Thoracic aorta (tissue), 2 donors: ENCODE data around the gene PAPPA2. TPM values are rescaled to one million over a fixed set of nuclear protein-coding genes. Genes with fewer than 3 reads are reported as not detected.

Experiments used
- ATAC-seq: fragments of 150-250 bp; one replicate; pipeline ENCODE4 v1.8.0; 2017; ENCODE audit warnings: low read depth; ENCODE audit not compliant: insufficient number of reproducible peaks, low FRiP score
- DNase-seq: peaks from one replicate; pipeline ENCODE4 v3.0.0-alpha.2; 2020; ENCODE audit warnings: low spot score
- H3K27ac ChIP-seq, 2 donors: fragments of 200-600 bp; sonication (generic); 1 replicate in 1 of 2; 2 replicates in 1 of 2; pipeline ENCODE4 v1.5.1; 2016; ENCODE audit warnings: mild to moderate bottlenecking in 2 of 2, moderate library complexity in 2 of 2
- H3K27me3 ChIP-seq: fragments of 200-600 bp; sonication (generic); replicated peaks from 2 replicates; pipeline ENCODE4 v1.6.0; 2016; ENCODE audit warnings: mild to moderate bottlenecking; ENCODE audit not compliant: insufficient read depth
- H3K36me3 ChIP-seq: fragments of 200-600 bp; sonication (generic); one replicate; pipeline ENCODE4 v1.5.1; 2016
- H3K4me1 ChIP-seq, 2 donors: fragments of 200-600 bp; sonication (generic); 1 replicate in 1 of 2; 2 replicates in 1 of 2; pipeline versions ENCODE4 v1.5.1 to v1.6.0; 2016; ENCODE audit warnings: low read depth in 2 of 2, mild to moderate bottlenecking in 1 of 2; ENCODE audit not compliant: control insufficient read depth in 1 of 2
- H3K4me3 ChIP-seq: fragments of 200-600 bp; sonication (generic); 2 replicates; pipeline ENCODE4 v1.5.1; 2016; ENCODE audit warnings: mild to moderate bottlenecking
- H3K9me3 ChIP-seq: fragments of 200-600 bp; sonication (generic); 2 replicates; pipeline ENCODE4 v1.5.1; 2016
- CTCF ChIP-seq: fragments of 200-600 bp; sonication (generic); IDR thresholded peaks from one replicate; pipeline ENCODE4 v1.5.1; 2019; ENCODE audit warnings: antibody characterized with exemption
- total RNA-seq, 2 donors: library from RNA; depleted of rRNA; stranded (reverse); fragments of >200 nt; gene quantifications; one replicate each; pipeline versions ENCODE4 v1.1.0 to v1.2.3, GENCODE V29; 2016

Gene PAPPA2
- total RNA-seq, 2 donors from 2014 or later, result 1.1 to 2.0 TPM

DNA sequence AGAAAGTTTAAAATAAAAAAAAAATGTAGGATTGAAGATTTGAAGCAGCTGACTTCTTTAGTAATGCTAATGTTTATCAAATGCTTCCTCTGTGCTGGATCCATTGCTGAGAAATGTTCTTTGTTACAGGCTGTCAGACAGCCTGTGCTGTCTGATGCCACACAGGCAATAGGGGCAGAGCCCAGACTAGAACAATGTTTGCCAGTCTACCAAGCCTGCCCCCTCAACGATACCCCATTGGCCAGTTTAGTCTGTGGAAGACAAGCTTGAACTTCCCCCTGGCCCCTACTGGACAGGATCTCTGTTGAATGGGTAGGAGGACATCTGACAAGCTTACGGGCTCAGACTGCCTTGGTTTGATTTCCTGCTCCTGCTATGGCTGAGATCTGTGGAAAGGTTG is 79.4 kb downstream of the PAPPA2 start:
- no peak overlapping the region for H3K4me3 ChIP-seq
- ATAC-seq, result no peak
- no peaks in the 10 kb centered on the region for H3K9me3 ChIP-seq

DNA sequence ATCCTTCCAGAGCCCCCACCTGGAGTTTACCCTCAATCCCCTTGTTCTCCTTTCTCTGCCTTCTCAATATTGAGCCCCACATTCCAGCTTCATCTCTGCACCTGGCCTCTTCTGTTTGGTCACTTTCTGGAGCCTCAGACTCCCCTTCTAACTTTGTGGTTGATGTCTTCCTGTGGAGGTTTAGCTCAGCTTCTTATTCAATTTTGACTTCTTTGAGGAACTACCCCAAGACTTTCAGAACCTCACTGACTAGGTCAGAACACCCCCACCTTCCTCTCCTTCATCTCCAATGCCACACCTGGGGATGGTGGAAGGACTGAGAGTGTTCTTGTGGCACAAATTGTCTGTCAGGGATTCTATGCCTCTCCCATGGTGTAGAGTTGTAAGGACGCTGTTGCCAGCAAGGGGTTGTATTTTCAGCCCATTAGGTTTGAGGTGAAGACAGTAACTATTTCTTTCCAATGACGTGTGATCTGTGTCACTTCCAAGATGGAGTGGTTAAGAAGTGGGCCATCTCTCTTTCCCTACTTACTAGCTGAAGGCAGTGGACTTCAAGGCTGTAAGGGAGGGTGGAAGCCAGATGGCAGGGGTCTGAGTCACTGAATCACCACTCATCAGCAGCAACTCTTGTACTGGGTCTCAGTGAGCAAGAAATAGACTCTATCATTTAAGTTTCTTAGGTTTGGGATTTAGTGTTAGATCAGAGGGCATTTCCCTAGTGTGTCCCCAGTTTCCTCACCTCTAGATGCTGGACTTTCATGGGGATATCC is 80.6 kb downstream of the PAPPA2 start:
- no peak for DNase-seq
- no peak for ATAC-seq
- Histone ChIP-seq H3K27ac (no peak overlapping the region), H3K4me3 (no peak overlapping the region), H3K9me3 (no peaks in the 10 kb centered on the region), H3K27me3 (no peaks in the 10 kb centered on the region), H3K4me1 (no peaks in the 10 kb centered on the region), H3K36me3 (no peaks in the 10 kb centered on the region)
- no peak for TF ChIP-seq CTCF

More for the DNA sequence above, 79.4 kb downstream of the PAPPA2 start:
- DNase-seq, result no peak
- Histone ChIP-seq H3K36me3 (no peaks in the 10 kb centered on the region), H3K4me1 (no peaks in the 10 kb centered on the region), H3K27me3 (no peaks in the 10 kb centered on the region), H3K27ac (no peak overlapping the region)
- TF ChIP-seq CTCF, result no peak

DNA sequence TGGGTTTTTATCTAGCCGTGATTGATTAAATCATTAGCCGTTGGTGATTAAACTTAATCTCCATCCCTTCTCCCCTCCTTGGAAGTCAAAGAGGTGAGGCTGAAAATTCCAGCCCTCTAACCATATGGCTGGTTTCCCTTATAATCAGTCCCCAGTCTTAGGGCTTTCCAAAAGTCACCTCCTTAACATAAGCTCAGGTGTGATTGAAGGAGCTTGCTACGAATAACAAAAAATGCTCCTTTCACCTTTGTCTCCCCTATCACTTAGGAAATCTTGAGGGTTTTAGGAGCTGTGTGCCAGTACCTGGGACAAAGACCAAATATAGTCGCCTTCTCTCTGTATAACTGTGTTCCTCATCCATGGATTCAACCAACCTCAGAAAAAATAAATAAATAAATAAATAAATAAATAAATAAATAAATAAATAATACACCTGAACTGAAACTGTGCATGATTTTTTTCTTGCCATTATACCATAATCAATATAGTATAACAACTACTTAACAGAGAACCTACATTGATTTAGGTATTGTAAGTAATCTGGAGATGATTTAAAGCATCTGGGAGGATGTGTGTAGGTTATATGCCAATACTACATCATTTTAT is 82.2 kb downstream of the PAPPA2 start:
- Histone ChIP-seq H3K27me3 (no peaks in the 10 kb centered on the region), H3K4me3 (no peak overlapping the region), H3K4me1 (no peaks in the 10 kb centered on the region), H3K27ac (no peak overlapping the region), H3K9me3 (no peaks in the 10 kb centered on the region), H3K36me3 (no peaks in the 10 kb centered on the region)
- DNase-seq (no peak), ATAC-seq (no peak)
- no peak for TF ChIP-seq CTCF

DNA sequence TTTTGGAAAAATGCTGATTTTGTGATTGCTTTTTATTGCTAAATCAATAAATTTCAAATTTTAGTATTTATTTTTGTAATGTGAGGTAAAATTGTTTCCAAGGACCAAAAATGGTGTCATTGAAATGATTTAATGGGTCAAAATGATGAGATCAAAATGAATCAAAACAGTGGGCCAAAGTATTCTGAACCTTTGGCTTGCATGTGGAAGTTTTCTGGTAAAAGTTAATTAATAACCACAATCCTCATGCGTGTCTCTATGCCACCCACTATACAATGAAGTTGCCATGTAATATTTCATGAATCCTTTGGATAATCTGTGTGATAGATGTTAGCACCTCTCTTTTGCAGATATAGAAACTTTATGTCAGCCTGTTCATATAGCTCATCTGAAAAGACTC is 83.8 kb downstream of the PAPPA2 start:
- ATAC-seq (no peak), DNase-seq (no peak)
- Histone ChIP-seq H3K9me3 (no peaks in the 10 kb centered on the region), H3K4me1 (no peaks in the 10 kb centered on the region), H3K36me3 (no peaks in the 10 kb centered on the region), H3K4me3 (no peak overlapping the region), H3K27me3 (no peaks in the 10 kb centered on the region), H3K27ac (no peak overlapping the region)
- no peak for TF ChIP-seq CTCF

DNA sequence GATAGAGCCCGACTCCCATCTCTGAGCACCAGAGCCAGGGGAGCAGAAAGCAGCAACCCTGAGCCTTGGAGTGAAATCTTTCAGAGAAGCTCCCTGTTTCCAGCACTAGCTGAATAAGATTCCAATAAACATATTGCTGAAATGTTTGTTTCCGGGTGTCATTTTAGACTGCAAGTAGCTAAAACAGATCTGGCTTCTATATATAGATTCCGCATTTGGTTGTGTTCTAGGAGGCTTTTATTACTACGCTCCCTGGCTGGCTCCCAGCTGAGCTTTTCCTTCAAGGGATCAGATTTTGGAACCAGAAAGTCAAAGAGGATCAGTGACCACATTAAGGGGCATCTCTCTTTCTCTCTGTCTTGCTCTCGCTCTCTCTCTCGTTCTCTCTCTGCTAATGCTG is 88.2 kb downstream of the PAPPA2 start:
- H3K4me3 ChIP-seq, result no peak overlapping the region
- TF ChIP-seq CTCF, result no peak
- no peaks in the 10 kb centered on the region for H3K9me3 ChIP-seq
- no peaks in the 10 kb centered on the region for H3K27me3 ChIP-seq
- no peaks in the 10 kb centered on the region for H3K36me3 ChIP-seq
- no peak for DNase-seq
- no peaks in the 10 kb centered on the region for H3K4me1 ChIP-seq
- H3K27ac ChIP-seq, result no peak overlapping the region
- no peak for ATAC-seq
